GM19397 (cell line): Measurements from ENCODE around the gene BSND.
A peak's percentile ranks its signal among the peaks of the same experiment; 100 is the strongest.
"Not testable (repeated sequence)": the region's sequence is repeated elsewhere in the genome, so short reads cannot be mapped to it uniquely, and the experiment has no call there.

ENCODE experiments used
- ATAC-seq: cut with Tn5 transposase; IDR thresholded peaks from one replicate; pipeline ENCODE4 v1.9.1; 2021; ENCODE audit warnings: mild to moderate bottlenecking, moderate library complexity; ENCODE audit not compliant: unreplicated experiment

BSND gene

GRCh38 chr1:54998677-54999076 is at the start of gene BSND:
Gene BSND (plus strand): TSS chr1:54998933. CDS start chr1:54999187, 254 bp downstream.
- no peak for ATAC-seq

- no peak for ATAC-seq
Observed at GRCh38 chr1:54949053-54949452, 49.7 kb upstream of the BSND start.

- ATAC-seq, result no peak
Observed at GRCh38 chr1:54950006-54950368, 48.7 kb upstream of the BSND start.

GRCh38 chr1:54950369-54951163 is 48.2 kb upstream of the BSND start:
- ATAC-seq, result no peak

GRCh38 chr1:54951810-54952226 is 46.9 kb upstream of the BSND start:
- no peak for ATAC-seq

- ATAC-seq, result no peak
Observed at GRCh38 chr1:54952950-54953718, 45.6 kb upstream of the BSND start.

GRCh38 chr1:54953846-54954245 is 44.9 kb upstream of the BSND start:
- no peak for ATAC-seq

GRCh38 chr1:54955359-54955758 is 43.4 kb upstream of the BSND start:
- ATAC-seq, result no peak

GRCh38 chr1:54956726-54957125 is 42.0 kb upstream of the BSND start:
- no peak for ATAC-seq

GRCh38 chr1:54959241-54959640 is 39.5 kb upstream of the BSND start:
- ATAC-seq, result no peak

- no peak for ATAC-seq
Observed at GRCh38 chr1:54962612-54963395, 35.9 kb upstream of the BSND start.

GRCh38 chr1:54963829-54964228 is 34.9 kb upstream of the BSND start:
- not testable (repeated sequence) for ATAC-seq

GRCh38 chr1:54965624-54966340 is 33.0 kb upstream of the BSND start:
- ATAC-seq, result peak; percentile 79

- ATAC-seq, result no peak
Observed at GRCh38 chr1:54967372-54967771, 31.4 kb upstream of the BSND start.

- ATAC-seq, result no peak
Observed at GRCh38 chr1:54968551-54968950, 30.2 kb upstream of the BSND start.

- no peak for ATAC-seq
Observed at GRCh38 chr1:54969879-54970278, 28.9 kb upstream of the BSND start.

GRCh38 chr1:54970901-54971300 is 27.8 kb upstream of the BSND start:
- ATAC-seq, result no peak

- peak; percentile 71 for ATAC-seq
Observed at GRCh38 chr1:54971317-54971791, 27.4 kb upstream of the BSND start.

GRCh38 chr1:54972436-54972835 is 26.3 kb upstream of the BSND start:
- ATAC-seq, result no peak

GRCh38 chr1:54973205-54973921 is 25.4 kb upstream of the BSND start:
- no peak for ATAC-seq
